KBM-7 (cell line): ENCODE results near the gene FAM53B.

Experiments
- DNase-seq: peaks from one replicate; pipeline ENCODE4 v3.0.0-alpha.2; 2015
- in situ Hi-C: fragments of 300-500 bp; cut with MboI; formaldehyde crosslinking; loops from 2 replicates; pipeline ENCODE4 v1.14.3; 2020; ENCODE audit warnings: low sequenced_read_pairs, low pct_unique_long_range_greater_than_20kb, mixed read lengths

The FAM53B gene

DNA sequence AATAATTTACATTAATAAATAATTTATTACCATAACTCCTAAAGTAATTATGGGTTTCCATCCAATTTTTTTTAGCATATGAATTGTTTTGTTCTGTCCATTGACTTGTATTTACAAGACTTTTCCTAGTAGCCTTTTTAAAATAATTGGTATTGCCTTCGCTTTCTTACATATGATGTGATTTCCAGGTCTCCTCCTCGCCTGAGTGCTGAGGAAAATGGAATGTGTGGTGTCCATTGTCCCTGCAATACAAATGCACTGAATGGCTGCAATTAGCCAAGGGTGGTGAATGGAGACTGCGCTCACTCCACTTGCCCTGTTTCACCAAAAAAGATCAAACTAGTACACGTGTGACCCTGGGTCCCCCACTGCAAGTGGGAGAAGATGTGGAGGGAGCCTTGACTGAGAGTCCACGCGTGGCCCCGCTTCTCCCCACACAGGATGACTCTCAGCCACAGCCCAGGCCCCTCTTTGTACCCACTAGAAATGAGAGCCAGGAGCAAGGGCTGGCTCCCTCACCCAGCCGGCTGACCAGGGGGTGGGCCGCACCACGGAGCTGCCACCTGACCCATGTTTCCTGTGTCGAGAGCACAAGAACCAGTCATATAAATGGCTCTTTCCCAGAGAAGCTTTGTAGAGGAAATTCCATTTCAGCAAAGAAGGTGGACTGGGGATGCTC is 52.6 kb downstream of the FAM53B start:
- in situ Hi-C loops, result no loop called here
- DNase-seq, result no peak

DNA sequence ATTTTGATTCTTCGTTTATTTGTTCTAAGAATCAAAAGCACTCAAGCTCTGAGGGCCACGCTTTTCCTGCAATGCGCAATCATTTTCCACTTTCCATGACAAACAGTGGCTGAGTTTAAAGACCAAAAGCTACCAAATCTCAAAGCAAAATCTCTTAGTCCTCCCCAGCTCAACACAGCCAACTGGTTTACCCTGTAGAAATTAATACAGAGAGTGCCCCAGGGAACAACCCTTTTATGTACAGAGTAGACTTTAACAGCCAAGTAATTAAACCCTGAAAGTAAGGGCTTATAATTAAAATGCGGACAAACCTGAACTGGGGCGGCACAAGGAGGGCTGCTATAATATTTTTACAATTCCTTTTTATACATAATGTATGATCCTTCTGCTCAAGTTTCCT is 53.2 kb downstream of the FAM53B start:
- in situ Hi-C loops, result no loop called here
- DNase-seq, result no peak

DNA sequence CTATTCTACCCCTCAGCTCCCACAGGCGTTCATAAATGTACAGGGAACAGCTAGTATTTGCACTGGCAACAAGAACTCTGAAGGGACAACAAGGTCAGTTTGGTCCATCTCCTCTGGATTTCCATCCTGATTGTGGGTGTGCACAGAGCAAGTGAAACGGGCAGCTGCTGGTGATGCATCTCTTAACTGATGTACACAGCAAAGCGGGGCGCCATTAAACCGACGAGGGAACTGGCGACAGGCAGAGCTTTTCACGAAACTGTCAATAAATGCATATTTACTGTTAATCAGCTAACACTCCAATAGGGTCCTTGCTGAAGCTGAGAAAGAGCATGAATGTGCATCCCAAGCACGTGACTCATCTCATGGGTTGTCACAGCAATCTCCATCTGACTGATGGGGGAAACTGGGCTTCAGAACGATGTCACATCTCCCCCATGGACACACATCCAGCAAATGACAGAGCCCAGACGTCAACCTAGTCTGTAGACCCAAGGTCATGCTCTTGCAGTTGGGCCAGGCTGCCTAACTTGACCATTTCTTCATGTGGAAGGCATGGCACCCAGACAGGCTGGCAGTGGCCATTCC is 54.2 kb downstream of the FAM53B start:
- in situ Hi-C loops, result no loop called here

GRCh38 chr10:124688889-124689670 is 55.1 kb downstream of the FAM53B start:
- in situ Hi-C loops, result no loop called here
- DNase-seq, result no peak

More for the DNA sequence above, 54.2 kb downstream of the FAM53B start:
- DNase-seq, result no peak

- no peak for DNase-seq
- in situ Hi-C loops, result no loop called here
Measured at GRCh38 chr10:124688386-124688785, 55.8 kb downstream of the FAM53B start.

- DNase-seq, result no peak
- in situ Hi-C loops, result no loop called here
Measured at GRCh38 chr10:124686707-124687376, 57.3 kb downstream of the FAM53B start.

GRCh38 chr10:124685261-124685660 is 58.9 kb downstream of the FAM53B start:
- in situ Hi-C loops, result no loop called here
- peak; percentile 83 for DNase-seq

DNA sequence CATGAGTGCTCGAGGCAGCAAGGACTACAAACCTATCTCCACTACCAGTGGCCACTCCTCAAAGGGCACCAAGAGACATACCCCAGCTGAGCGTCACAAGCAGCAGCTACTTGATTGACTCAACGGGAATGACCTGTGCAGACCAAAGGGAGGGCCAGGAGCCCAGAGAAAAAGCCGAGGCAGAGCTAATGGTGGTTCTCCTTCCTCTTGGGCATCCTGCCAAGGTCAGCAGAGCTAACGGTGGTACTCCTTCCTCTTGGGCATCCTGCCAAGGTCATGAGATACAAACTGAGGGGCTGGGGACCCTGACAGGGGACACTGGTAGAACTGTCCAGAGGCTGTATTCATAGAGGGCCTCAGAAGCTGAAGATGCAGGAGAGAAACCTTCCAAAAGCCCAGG is 60.4 kb downstream of the FAM53B start:
- DNase-seq, result no peak
- in situ Hi-C loops, result no loop called here

GRCh38 chr10:124681626-124682552 is 62.3 kb downstream of the FAM53B start:
- in situ Hi-C loops, result no loop called here
- DNase-seq, result no peak

- in situ Hi-C loops, result no loop called here
- no peak for DNase-seq
Measured at GRCh38 chr10:124681091-124681490, 63.1 kb downstream of the FAM53B start.

DNA sequence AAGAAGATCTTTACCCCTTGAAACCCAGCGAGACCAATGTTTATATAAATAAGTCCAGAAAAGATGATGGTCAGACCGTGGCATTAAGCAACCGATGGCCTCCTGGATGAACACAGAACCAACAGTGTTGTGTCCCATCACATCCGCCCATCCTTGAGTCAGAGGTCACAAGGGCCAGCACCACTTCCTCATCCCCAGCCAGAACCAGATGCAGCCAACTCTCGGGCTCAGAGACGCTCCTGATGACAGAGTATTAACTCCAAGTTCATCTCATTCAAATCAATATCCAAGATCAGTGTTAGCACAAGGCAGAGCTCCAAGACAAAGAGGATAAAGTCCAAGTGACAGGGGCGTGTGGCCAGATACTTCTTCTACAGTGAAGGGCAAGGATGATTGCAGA is 63.5 kb downstream of the FAM53B start:
- DNase-seq, result no peak
- in situ Hi-C loops, result no loop called here

- in situ Hi-C loops, result no loop called here
- no peak for DNase-seq
Measured at GRCh38 chr10:124679401-124679800, 64.8 kb downstream of the FAM53B start.

- no peak for DNase-seq
- in situ Hi-C loops, result no loop called here
Measured at GRCh38 chr10:124678557-124679240, 65.5 kb downstream of the FAM53B start.

- in situ Hi-C loops, result no loop called here
Measured at GRCh38 chr10:124677749-124678556, 66.2 kb downstream of the FAM53B start.

DNA sequence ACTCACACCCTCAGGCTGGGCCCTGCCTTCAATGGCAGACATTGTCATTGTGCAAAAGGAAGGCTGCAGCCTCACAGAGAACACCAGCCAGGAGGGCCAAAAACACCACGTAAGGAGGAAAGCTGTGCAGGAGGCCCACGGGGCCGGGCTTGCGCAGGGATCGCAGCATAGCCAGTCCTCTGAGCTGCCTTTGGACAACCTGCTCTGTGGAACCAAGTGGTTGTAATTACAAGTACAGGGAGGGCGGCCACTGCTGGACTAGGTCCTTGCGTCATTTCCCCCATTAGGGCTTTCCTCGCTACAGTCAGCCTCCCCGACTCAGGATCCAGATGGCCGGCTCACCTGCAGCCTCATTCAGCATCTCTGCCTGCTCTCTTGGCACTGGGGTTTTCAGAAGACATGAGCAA is 66.9 kb downstream of the FAM53B start:
- in situ Hi-C loops, result no loop called here
- no peak for DNase-seq

More at GRCh38 chr10:124677749-124678556, 66.2 kb downstream of the FAM53B start:
- DNase-seq, result no peak

DNA sequence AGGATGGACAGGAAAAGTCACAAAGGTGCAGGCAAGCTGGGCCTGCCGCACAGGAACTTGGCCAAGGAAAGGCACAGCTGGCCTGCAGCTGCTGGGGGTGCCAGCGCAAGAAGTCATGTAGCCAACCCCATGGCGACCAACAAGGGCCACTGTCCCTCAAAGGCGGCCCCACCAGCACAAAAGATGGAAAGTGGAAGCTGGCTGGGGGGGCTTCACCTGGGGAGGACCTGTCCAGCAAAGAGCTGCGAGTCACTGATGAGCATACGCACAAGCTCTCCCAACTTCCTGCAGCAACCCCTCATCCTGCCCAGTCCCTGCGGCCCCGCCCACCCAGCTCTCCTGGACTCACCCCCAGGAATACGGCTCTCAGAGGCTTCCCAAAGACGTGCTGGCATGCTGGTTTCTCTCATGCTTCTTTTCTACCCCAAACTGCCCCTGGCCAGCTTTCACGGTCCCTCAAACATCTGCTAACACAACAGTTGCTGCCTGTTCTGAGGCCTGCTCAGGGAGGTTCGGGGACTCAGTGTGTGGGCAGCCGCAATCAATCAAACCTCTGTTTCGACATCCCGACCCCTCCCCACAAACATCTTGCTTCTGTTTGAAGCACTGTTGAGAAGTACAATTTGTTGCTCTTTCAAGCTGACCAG is 67.6 kb downstream of the FAM53B start:
- no peak for DNase-seq
- in situ Hi-C loops, result no loop called here

DNA sequence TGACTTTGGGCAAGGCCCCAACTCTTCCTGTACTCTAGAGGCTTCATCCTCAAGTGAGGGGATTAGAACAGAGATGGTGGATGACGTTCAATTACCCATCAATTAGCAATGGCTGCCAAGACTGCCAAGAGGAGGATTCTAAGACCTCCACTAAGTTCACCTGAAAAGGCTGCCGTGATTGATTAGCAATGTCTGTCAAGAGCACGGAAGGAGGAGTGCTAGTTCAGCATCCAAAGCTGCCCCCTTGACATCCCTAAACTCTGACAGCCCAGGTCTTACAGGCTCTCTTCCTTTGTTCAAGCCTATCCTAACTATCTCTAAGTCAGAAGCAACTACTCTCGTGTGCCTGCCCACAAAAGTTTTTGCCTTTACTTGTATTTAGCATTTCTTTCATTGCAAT is 68.4 kb downstream of the FAM53B start:
- no peak for DNase-seq
- in situ Hi-C loops, result no loop called here
